ENCODE results near the gene RASSF5.

Gene RASSF5

GRCh38 chr1:206507284-206508129 lies at the start of gene RASSF5:
Gene RASSF5 (plus strand): TSS chr1:206507531. CDS start chr1:206507603, 72 bp downstream.
- Histone ChIP-seq H3K27ac (no peak within 1 kb of the TSS), H3K79me2 (no peaks in the 10 kb centered on the region), H3K9ac (no peak within 1 kb of the TSS), H3K4me3 (ENCODE audit: low read depth, low read length) (peak within 1 kb of the TSS; percentile 56), H3K9me3 (ENCODE audit: control insufficient read depth, low read length) (no peaks in the 10 kb centered on the region), H3K4me2 (ENCODE audit: low read length) (peak within 1 kb of the TSS; percentile 76), H2AFZ (peak within 1 kb of the TSS; percentile 86), H3K27me3 (ENCODE audit: control insufficient read depth, insufficient read depth, low read length) (no peaks in the 10 kb centered on the region), H3K4me1 (peaks cover 2% of the 10 kb centered on the region), H3K36me3 (ENCODE audit: control insufficient read depth, insufficient read depth, low read length) (no peaks in the 10 kb centered on the region)
- no peak for TF ChIP-seq CTCF (IDR thresholded peaks at IDR 0.05)

- no peaks in the 10 kb centered on the region for H3K79me2 ChIP-seq
- no peak overlapping the region for H2AFZ ChIP-seq
- H3K4me2 ChIP-seq (ENCODE audit: low read length), result no peak overlapping the region
- H3K36me3 ChIP-seq (ENCODE audit: control insufficient read depth, insufficient read depth, low read length), result no peaks in the 10 kb centered on the region
- no peaks in the 10 kb centered on the region for H3K9me3 ChIP-seq (ENCODE audit: control insufficient read depth, low read length)
- H3K27me3 ChIP-seq (ENCODE audit: control insufficient read depth, insufficient read depth, low read length), result no peaks in the 10 kb centered on the region
- H3K9ac ChIP-seq, result no peak overlapping the region
- TF ChIP-seq CTCF (IDR thresholded peaks at IDR 0.05), result no peak
- no peaks in the 10 kb centered on the region for H3K4me1 ChIP-seq
- H3K4me3 ChIP-seq (ENCODE audit: low read depth, low read length), result no peak overlapping the region
- H3K27ac ChIP-seq, result no peak overlapping the region
Measured at GRCh38 chr1:206459703-206460102, 47.6 kb upstream of the RASSF5 start.

- Histone ChIP-seq H3K27me3 (ENCODE audit: control insufficient read depth, insufficient read depth, low read length) (no peaks in the 10 kb centered on the region), H3K9ac (no peak overlapping the region), H3K4me3 (ENCODE audit: low read depth, low read length) (no peak overlapping the region), H3K36me3 (ENCODE audit: control insufficient read depth, insufficient read depth, low read length) (no peaks in the 10 kb centered on the region), H3K4me1 (no peaks in the 10 kb centered on the region), H3K79me2 (no peaks in the 10 kb centered on the region), H2AFZ (no peak overlapping the region), H3K27ac (peak overlapping the region; percentile 51), H3K4me2 (ENCODE audit: low read length) (no peak overlapping the region), H3K9me3 (ENCODE audit: control insufficient read depth, low read length) (no peaks in the 10 kb centered on the region)
- TF ChIP-seq CTCF (IDR thresholded peaks at IDR 0.05), result no peak
Measured at GRCh38 chr1:206460836-206461426, 46.4 kb upstream of the RASSF5 start.

GRCh38 chr1:206461602-206462455 lies 45.5 kb upstream of the RASSF5 start:
- H3K4me3 ChIP-seq (ENCODE audit: low read depth, low read length), result no peak overlapping the region
- peak overlapping the region; percentile 51 for H3K27ac ChIP-seq
- H3K4me2 ChIP-seq (ENCODE audit: low read length), result no peak overlapping the region
- no peaks in the 10 kb centered on the region for H3K36me3 ChIP-seq (ENCODE audit: control insufficient read depth, insufficient read depth, low read length)
- no peaks in the 10 kb centered on the region for H3K4me1 ChIP-seq
- no peak overlapping the region for H2AFZ ChIP-seq
- H3K9me3 ChIP-seq (ENCODE audit: control insufficient read depth, low read length), result no peaks in the 10 kb centered on the region
- no peaks in the 10 kb centered on the region for H3K79me2 ChIP-seq
- no peak overlapping the region for H3K9ac ChIP-seq
- TF ChIP-seq CTCF (IDR thresholded peaks at IDR 0.05), result peak; percentile 67
- no peaks in the 10 kb centered on the region for H3K27me3 ChIP-seq (ENCODE audit: control insufficient read depth, insufficient read depth, low read length)
